HG03280 (cell line): ENCODE data around the gene TAF1C.

ENCODE experiments used
- ATAC-seq: cut with Tn5 transposase; IDR thresholded peaks from one replicate; pipeline ENCODE4 v1.9.1; 2021; ENCODE audit warnings: mild to moderate bottlenecking, moderate library complexity; ENCODE audit not compliant: unreplicated experiment

The TAF1C gene

GRCh38 chr16:84184775-84185174 is 2.1 kb downstream of the TAF1C start:
- no peak for ATAC-seq

GRCh38 chr16:84183911-84184591 is 2.8 kb downstream of the TAF1C start:
- no peak for ATAC-seq

GRCh38 chr16:84183572-84183875 is 3.3 kb downstream of the TAF1C start:
- ATAC-seq, result no peak

GRCh38 chr16:84182680-84183571 is 3.9 kb downstream of the TAF1C start:
- no peak for ATAC-seq

- no peak for ATAC-seq
These were observed 4.8 kb downstream of the TAF1C start for GRCh38 chr16:84182104-84182503.

- ATAC-seq, result no peak
These were observed 5.5 kb downstream of the TAF1C start for GRCh38 chr16:84181144-84181915.

- ATAC-seq, result no peak
These were observed 6.2 kb downstream of the TAF1C start for GRCh38 chr16:84180519-84181140.

GRCh38 chr16:84179612-84180320 is 7.1 kb downstream of the TAF1C start:
- ATAC-seq, result no peak

- ATAC-seq, result no peak
These were observed 7.8 kb downstream of the TAF1C start for GRCh38 chr16:84178892-84179611.

- ATAC-seq, result no peak
These were observed 8.6 kb downstream of the TAF1C start for GRCh38 chr16:84178146-84178765.

GRCh38 chr16:84177741-84178073 is 9.2 kb downstream of the TAF1C start:
- ATAC-seq, result no peak

GRCh38 chr16:84176192-84177053 is 10.4 kb downstream of the TAF1C start:
- ATAC-seq, result no peak

- peak; percentile 69 for ATAC-seq
These were observed 11.3 kb downstream of the TAF1C start for GRCh38 chr16:84175350-84176081.

- no peak for ATAC-seq
These were observed 12.5 kb downstream of the TAF1C start for GRCh38 chr16:84174396-84174795.

GRCh38 chr16:84169765-84170310 is 17.0 kb downstream of the TAF1C start:
- no peak for ATAC-seq

- ATAC-seq, result no peak
These were observed 19.8 kb downstream of the TAF1C start for GRCh38 chr16:84166796-84167695.

- no peak for ATAC-seq
These were observed 21.1 kb downstream of the TAF1C start for GRCh38 chr16:84165746-84166145.
